ENCODE measurements around the gene ODF2.
"Not testable (repeated sequence)": the region's sequence is repeated elsewhere in the genome, so short reads cannot be mapped to it uniquely, and the experiment has no call there.

The ODF2 gene

GRCh38 chr9:128424268-128424780 is 31.5 kb upstream of the ODF2 start:
- DNase-seq, result no peak

- DNase-seq, result no peak
These were observed 26.9 kb upstream of the ODF2 start for GRCh38 chr9:128428644-128429512.

- DNase-seq, result no peak
These were observed 26.2 kb upstream of the ODF2 start for GRCh38 chr9:128429513-128430086.

DNA sequence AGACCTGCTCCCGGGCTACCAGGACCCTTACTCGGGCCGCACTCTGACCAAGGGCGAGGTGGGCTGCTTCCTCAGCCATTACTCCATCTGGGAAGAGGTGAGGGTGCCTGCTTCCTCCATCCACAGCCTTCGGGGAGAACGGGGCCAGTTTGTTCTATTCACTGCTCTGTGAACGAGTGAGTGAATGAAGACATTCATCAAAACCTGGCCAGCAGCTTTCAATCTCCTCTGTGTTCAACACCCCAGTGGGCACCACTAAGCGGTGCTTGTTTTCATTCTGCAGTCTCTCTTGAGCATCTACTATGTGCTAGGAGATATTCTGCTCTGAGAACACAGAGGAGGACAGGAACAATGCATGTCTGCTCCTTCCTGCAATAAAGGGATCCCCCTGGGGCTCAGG is 24.6 kb upstream of the ODF2 start:
- no peak for DNase-seq

- no peak for DNase-seq
These were observed 21.5 kb upstream of the ODF2 start for GRCh38 chr9:128434340-128434739.

DNA sequence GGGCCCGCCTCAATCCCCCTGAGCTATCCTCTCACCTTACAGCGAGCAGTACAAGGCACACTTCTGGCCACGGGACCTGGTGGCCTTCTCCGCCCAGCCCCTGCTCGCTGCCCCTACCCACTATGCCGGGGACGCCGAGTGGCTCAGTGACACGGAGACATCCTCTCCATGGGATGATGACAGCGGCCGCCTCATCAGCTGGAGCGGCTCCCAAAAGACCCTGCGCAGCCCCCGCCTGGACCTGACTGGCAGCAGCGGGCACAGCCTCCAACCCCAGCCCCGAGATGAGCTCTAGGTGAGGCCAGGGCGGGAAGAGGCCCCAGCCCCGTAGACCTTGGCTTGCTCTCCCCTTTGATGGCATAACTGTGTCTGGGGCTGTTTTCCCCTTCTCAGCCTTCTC is 20.2 kb upstream of the ODF2 start:
- DNase-seq, result no peak

- DNase-seq, result peak; percentile 91
These were observed 17.3 kb upstream of the ODF2 start for GRCh38 chr9:128438343-128439109.

- no peak for DNase-seq
These were observed 16.5 kb upstream of the ODF2 start for GRCh38 chr9:128439273-128439672.

- no peak for DNase-seq
These were observed 13.7 kb upstream of the ODF2 start for GRCh38 chr9:128442150-128442549.

DNA sequence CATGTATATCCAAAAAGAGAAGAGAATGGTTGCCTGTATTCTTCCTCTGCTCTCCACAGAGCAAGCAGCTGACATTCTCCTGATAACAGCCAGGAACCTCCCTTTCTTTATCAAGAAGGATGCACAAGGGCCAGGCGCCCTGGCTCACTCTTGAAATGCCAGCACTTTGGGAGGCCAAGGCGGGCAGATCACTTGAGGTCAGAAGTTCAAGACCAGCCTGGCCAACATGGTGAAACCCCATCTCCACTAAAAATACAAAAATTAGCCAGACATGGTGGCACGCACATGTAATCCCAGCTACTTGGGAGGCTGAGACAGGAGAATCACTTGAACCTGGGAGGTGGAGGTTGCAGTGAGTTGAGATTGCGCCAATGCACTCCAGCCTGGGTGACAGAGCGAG is 9.3 kb upstream of the ODF2 start:
- DNase-seq, result not testable (repeated sequence)

DNA sequence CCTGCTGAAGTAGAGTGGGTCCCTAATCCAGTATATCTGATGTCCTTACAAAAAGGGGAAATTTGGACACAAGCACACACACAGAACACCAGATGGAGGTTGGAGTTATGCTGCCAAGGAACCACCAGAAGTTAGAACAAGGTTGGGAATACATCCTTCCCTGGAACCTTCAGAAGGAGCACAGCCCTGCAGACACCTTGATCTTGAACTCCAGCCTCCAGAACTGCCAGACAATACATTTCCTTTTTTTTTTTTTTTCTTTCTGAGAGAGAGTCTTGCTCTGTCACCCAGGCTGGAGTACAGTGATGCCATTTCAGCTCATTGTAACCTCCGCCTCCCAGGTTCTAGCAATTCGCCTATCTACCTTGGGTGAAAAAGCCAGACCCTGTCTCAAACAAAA is 7.1 kb upstream of the ODF2 start:
- DNase-seq, result no peak

GRCh38 chr9:128454991-128455390 is 815 bp upstream of the ODF2 start:
- DNase-seq, result no peak

GRCh38 chr9:128456613-128457061 is 831 bp downstream of the ODF2 start:
- peak; percentile 81 for DNase-seq

DNA sequence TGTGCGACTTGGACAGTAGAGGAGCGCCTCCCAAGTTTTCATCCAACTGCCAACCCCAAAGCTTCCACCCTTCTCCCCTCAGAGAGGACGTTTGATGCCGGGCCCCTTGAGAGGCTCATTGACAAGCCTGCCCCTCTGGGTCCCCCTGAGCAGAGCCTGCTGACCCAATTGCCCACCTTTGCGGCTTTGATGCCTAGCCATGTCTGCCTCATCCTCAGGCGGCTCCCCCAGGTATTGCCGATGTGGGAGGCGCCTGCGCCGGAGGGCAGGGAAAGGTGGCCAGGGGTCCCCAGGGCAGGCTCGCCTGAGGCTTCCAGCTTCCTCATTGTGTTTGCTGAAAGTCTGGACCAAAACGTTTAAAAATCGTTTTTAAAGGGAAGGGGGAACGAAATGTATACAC is 1.4 kb downstream of the ODF2 start:
- no peak for DNase-seq

DNA sequence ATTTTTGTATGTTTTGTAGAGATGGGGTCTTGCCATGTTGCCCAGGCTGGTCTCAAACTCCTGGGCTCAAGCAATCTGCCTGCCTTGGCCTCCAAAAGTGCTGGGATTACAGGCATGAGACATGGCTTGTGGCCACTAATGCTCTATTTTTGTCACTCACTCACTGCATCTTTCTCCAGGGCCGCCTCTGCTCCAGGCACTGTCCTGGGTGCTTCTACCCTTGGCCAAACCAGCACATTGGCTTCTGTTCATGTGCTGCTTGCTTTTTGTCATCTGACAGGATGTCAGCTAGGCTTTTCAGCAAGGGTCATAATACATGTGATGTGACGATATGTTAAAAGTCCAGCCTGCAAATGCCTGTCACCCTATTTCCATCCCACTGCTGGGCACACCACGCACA is 3.2 kb downstream of the ODF2 start:
- DNase-seq, result no peak

DNA sequence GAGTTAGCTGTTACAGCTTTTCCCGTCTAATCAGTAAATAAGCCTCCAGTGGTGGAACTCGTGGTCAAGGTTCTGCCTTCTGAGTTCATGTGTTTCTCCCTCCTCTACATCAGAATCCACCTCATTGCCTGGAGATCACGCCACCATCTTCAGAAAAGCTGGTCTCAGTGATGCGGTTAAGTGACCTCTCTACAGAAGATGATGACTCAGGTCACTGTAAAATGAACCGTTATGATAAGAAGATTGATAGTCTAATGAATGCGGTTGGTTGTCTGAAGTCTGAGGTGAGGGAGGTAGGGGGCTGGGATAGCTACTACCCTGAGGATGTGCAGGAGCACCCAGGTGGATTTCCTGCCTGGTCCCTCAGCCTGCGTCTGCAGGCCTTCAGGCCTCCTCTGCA is 13.3 kb downstream of the ODF2 start:
- DNase-seq, result no peak

- DNase-seq, result no peak
These were observed 14.8 kb downstream of the ODF2 start for GRCh38 chr9:128470560-128470959.

GRCh38 chr9:128473104-128473503 is 17.3 kb downstream of the ODF2 start:
- no peak for DNase-seq

- no peak for DNase-seq
These were observed 20.1 kb downstream of the ODF2 start for GRCh38 chr9:128475867-128476266.

DNA sequence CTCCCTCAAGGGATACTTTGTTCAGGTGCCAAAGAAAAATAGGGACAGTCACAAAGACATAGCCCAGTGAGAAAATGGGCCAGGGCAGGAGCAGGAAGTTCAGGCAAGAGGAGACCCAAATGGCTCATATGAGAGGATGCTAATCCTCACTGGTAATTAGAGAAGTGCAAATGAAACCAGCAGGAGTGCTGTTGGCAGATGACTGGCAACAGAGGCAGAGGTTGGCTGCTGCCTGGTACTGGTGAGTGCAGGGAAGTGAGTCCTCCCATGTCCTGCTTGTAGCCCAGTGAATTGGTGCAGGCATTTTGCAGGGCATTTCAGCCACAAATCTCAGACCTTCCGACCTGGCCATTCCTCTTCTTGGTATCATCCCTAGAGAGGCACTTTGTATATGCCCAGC is 23.5 kb downstream of the ODF2 start:
- DNase-seq, result no peak

GRCh38 chr9:128481561-128481960 is 25.8 kb downstream of the ODF2 start:
- no peak for DNase-seq

DNA sequence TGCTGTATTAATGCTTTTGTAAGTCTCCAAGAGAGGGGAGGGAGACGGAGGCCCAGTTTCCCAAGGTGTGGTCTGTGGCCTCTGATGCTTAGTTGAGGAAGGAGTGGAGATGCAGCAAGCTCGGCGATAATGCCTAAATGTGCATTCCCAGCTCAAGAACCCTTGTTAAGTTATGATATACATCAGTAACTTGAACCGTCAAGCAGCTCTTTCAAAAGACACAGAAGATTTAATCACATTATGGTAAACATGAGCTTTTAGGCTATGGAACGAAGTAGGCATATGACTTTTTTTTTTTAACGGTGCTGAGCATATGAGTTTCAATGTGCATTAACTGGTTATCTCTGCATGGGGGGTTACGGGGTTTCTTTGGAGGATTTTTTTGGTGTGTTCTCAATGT is 26.4 kb downstream of the ODF2 start:
- DNase-seq, result no peak

DNA sequence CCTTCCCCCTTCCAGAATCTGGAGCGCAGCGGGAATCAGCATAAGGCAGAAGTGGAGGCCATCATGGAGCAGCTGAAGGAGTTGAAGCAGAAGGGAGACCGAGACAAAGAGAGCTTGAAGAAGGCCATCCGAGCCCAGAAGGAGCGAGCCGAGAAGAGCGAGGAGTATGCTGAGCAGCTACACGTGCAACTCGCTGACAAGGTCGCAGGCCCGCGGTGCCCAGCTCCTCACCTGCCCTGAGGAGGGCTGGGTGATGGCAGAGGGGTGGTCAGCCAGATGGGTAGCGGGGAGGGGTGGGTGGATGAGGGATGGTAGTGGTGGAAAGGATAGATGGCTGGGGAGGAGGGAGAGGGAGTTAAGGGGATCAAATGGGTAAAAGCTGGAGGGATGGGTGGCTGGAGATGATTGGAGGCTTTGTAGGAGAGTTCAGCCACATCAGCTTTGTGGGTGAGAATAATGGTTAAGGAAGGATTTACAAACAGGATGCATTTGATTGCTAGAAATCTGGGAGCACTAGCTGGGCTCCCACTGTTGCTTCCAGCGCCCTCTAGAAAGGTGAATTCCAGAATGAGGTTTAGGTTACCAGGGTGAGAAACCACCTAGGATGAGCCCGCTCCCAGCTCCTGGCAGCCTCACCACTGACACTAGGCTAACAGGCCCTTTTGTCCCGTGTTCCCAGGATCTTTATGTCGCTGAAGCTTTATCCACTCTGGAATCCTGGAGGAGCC is 29.0 kb downstream of the ODF2 start:
- DNase-seq, result no peak
